Stimulated activated CD4-positive, alpha-beta T cell treated with anti-CD3 and anti-CD28 coated beads, Interleukin-4, amount 100 ng/mL, for 4 hours (primary cell): ENCODE results near the gene POU3F2.

Source experiments
- DNase-seq, 2 experiments: peaks; one replicate each; pipeline ENCODE4 v3.0.0-alpha.2; 2020

The POU3F2 gene

GRCh38 chr6:98844244-98845210, 10.2 kb downstream of the POU3F2 start:
- DNase-seq, result no peak

GRCh38 chr6:98845211-98846020, 11.0 kb downstream of the POU3F2 start:
- DNase-seq, result peak; percentile 47 to 68

- DNase-seq, result no peak
Observed at GRCh38 chr6:98846021-98846380, 11.6 kb downstream of the POU3F2 start.

GRCh38 chr6:98847416-98847778, 13.0 kb downstream of the POU3F2 start:
- DNase-seq, result no peak

GRCh38 chr6:98847779-98848538, 13.6 kb downstream of the POU3F2 start:
- no peak for DNase-seq

- no peak for DNase-seq
Observed at GRCh38 chr6:98848539-98849242, 14.3 kb downstream of the POU3F2 start.

- DNase-seq, result no peak
Observed at GRCh38 chr6:98864497-98864896, 30.1 kb downstream of the POU3F2 start.

GRCh38 chr6:98871057-98871456, 36.7 kb downstream of the POU3F2 start:
- DNase-seq, result no peak

GRCh38 chr6:98871821-98872220, 37.4 kb downstream of the POU3F2 start:
- DNase-seq, result no peak

GRCh38 chr6:98875375-98875774, 41.0 kb downstream of the POU3F2 start:
- no peak for DNase-seq

- no peak for DNase-seq
Observed at GRCh38 chr6:98877250-98877649, 42.9 kb downstream of the POU3F2 start.

GRCh38 chr6:98880486-98880885, 46.1 kb downstream of the POU3F2 start:
- no peak for DNase-seq

GRCh38 chr6:98885330-98885729, 51.0 kb downstream of the POU3F2 start:
- DNase-seq, result no peak

GRCh38 chr6:98887650-98888049, 53.3 kb downstream of the POU3F2 start:
- DNase-seq, result no peak
